Measurements from ENCODE around the gene GLRB.

The GLRB gene

GRCh38 chr4:157075811-157076577 lies at the start of gene GLRB:
Gene GLRB, plus strand, starts transcription at chr4:157076150. Its CDS starts 1,875 bp downstream, at chr4:157078025.
- H3K36me3 ChIP-seq (ENCODE audit: low read length): no peaks in the 10 kb centered on the region
- no peak within 1 kb of the TSS for H3K4me2 ChIP-seq (ENCODE audit: low read depth, low read length, poor library complexity, severe bottlenecking)
- TF ChIP-seq, protein P1, sequence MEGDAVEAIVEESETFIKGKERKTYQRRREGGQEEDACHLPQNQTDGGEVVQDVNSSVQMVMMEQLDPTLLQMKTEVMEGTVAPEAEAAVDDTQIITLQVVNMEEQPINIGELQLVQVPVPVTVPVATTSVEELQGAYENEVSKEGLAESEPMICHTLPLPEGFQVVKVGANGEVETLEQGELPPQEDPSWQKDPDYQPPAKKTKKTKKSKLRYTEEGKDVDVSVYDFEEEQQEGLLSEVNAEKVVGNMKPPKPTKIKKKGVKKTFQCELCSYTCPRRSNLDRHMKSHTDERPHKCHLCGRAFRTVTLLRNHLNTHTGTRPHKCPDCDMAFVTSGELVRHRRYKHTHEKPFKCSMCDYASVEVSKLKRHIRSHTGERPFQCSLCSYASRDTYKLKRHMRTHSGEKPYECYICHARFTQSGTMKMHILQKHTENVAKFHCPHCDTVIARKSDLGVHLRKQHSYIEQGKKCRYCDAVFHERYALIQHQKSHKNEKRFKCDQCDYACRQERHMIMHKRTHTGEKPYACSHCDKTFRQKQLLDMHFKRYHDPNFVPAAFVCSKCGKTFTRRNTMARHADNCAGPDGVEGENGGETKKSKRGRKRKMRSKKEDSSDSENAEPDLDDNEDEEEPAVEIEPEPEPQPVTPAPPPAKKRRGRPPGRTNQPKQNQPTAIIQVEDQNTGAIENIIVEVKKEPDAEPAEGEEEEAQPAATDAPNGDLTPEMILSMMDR (IDR thresholded peaks at IDR 0.05; ENCODE audit: insufficient read depth, low read length, poor library complexity, severe bottlenecking): no peak
- TF ChIP-seq EZH2phosphoT487 (conservative IDR thresholded peaks at IDR 0.05; ENCODE audit: low read length): no peak
- no peaks in the 10 kb centered on the region for H3F3A ChIP-seq (ENCODE audit: insufficient read depth)
- H2AFZ ChIP-seq (ENCODE audit: low read depth, low read length, severe bottlenecking): no peak within 1 kb of the TSS
- no peaks in the 10 kb centered on the region for H3K27me3 ChIP-seq (ENCODE audit: low read length)
- no peak within 1 kb of the TSS for H3K9ac ChIP-seq (ENCODE audit: low read length)
- no peaks in the 10 kb centered on the region for H3K9me3 ChIP-seq (ENCODE audit: insufficient read depth, low read length)
- H3K4me3 ChIP-seq (ENCODE audit: insufficient read depth, low read length, poor library complexity, severe bottlenecking): no peak within 1 kb of the TSS
- no peaks in the 10 kb centered on the region for H3K79me2 ChIP-seq (ENCODE audit: insufficient read depth, low read length)
- H3K27ac ChIP-seq (ENCODE audit: low read depth, low read length): no peak within 1 kb of the TSS
- H4K20me1 ChIP-seq (ENCODE audit: low read depth, low read length): no peaks in the 10 kb centered on the region
- H3K9me2 ChIP-seq (replicated peaks; ENCODE audit: insufficient read depth, low read length): no peaks in the 10 kb centered on the region

- Histone ChIP-seq H3K4me3 (ENCODE audit: insufficient read depth, low read length, poor library complexity, severe bottlenecking) (no peak overlapping the region), H3F3A (ENCODE audit: insufficient read depth) (no peaks in the 10 kb centered on the region), H3K9me2 (replicated peaks; ENCODE audit: insufficient read depth, low read length) (no peaks in the 10 kb centered on the region), H3K36me3 (ENCODE audit: low read length) (no peaks in the 10 kb centered on the region), H3K9me3 (ENCODE audit: insufficient read depth, low read length) (no peaks in the 10 kb centered on the region), H2AFZ (ENCODE audit: low read depth, low read length, severe bottlenecking) (no peak overlapping the region), H3K79me2 (ENCODE audit: insufficient read depth, low read length) (no peaks in the 10 kb centered on the region), H3K9ac (ENCODE audit: low read length) (no peak overlapping the region), H3K4me2 (ENCODE audit: low read depth, low read length, poor library complexity, severe bottlenecking) (no peak overlapping the region), H3K27ac (ENCODE audit: low read depth, low read length) (no peak overlapping the region), H4K20me1 (ENCODE audit: low read depth, low read length) (no peaks in the 10 kb centered on the region), H3K27me3 (ENCODE audit: low read length) (no peaks in the 10 kb centered on the region)
- TF ChIP-seq EZH2phosphoT487 (conservative IDR thresholded peaks at IDR 0.05; ENCODE audit: low read length): no peak
- TF ChIP-seq, protein P1 (IDR thresholded peaks at IDR 0.05; ENCODE audit: insufficient read depth, low read length, poor library complexity, severe bottlenecking): no peak
Observed at GRCh38 chr4:157035471-157035870, 40.5 kb upstream of the GLRB start.

DNA sequence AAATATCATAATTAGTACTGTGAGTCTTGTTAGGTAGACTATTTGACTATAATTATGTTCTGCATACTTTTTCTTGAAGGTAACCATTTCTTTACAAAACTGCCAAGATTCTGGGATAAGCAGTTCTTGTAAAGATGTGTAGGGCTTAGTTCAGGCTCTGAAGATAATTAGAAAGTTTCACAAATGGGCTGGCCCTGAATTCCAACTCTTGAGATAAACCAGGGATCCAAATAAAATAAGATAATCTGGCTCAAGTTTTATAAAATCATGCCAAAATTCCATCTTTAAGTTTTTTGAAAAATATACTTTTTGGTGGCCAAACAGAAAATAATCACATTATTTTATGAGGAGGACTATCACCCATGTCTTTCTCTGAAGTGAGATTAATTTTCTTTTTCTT lies 35.5 kb upstream of the GLRB start:
- no peaks in the 10 kb centered on the region for H3K9me3 ChIP-seq (ENCODE audit: insufficient read depth, low read length)
- no peak overlapping the region for H3K4me3 ChIP-seq (ENCODE audit: insufficient read depth, low read length, poor library complexity, severe bottlenecking)
- H4K20me1 ChIP-seq (ENCODE audit: low read depth, low read length): no peaks in the 10 kb centered on the region
- H3K36me3 ChIP-seq (ENCODE audit: low read length): no peaks in the 10 kb centered on the region
- H2AFZ ChIP-seq (ENCODE audit: low read depth, low read length, severe bottlenecking): no peak overlapping the region
- H3K27ac ChIP-seq (ENCODE audit: low read depth, low read length): no peak overlapping the region
- no peaks in the 10 kb centered on the region for H3K9me2 ChIP-seq (replicated peaks; ENCODE audit: insufficient read depth, low read length)
- H3K4me2 ChIP-seq (ENCODE audit: low read depth, low read length, poor library complexity, severe bottlenecking): no peak overlapping the region
- no peak overlapping the region for H3K9ac ChIP-seq (ENCODE audit: low read length)
- no peaks in the 10 kb centered on the region for H3K79me2 ChIP-seq (ENCODE audit: insufficient read depth, low read length)
- no peaks in the 10 kb centered on the region for H3K27me3 ChIP-seq (ENCODE audit: low read length)
- H3F3A ChIP-seq (ENCODE audit: insufficient read depth): no peaks in the 10 kb centered on the region
- TF ChIP-seq, protein P1 (IDR thresholded peaks at IDR 0.05; ENCODE audit: insufficient read depth, low read length, poor library complexity, severe bottlenecking): no peak
- no peak for TF ChIP-seq EZH2phosphoT487 (conservative IDR thresholded peaks at IDR 0.05; ENCODE audit: low read length)
